B cell (primary cell): ENCODE measurements around the gene BABAM2. TPM values are rescaled to one million over a fixed set of nuclear protein-coding genes. Genes with fewer than 3 reads are reported as not detected.

Experiments
- ATAC-seq: fragments of 200-7000 bp; cut with Tn5 transposase; one replicate; pipeline ENCODE4 v1.10.0; 2021; ENCODE audit warnings: low read depth, mild to moderate bottlenecking, moderate number of reproducible peaks, moderate library complexity
- CTCF ChIA-PET: fragments of 350-600 bp; sonication (Branson Sonifier 250); formaldehyde crosslinking; loops from one replicate; lab custom pipeline; 2021; ENCODE audit warnings: antibody characterized with exemption, inconsistent platforms; lab: Charles Lee
- POLR2A ChIA-PET: fragments of 350-600 bp; sonication (Branson Sonifier 250); formaldehyde crosslinking; loops from one replicate; lab custom pipeline; 2021; ENCODE audit warnings: antibody characterized with exemption; lab: Charles Lee
- DNase-seq: peaks from one replicate; pipeline ENCODE4 v3.0.0; 2013
- H2AFZ ChIP-seq: 2 replicates; pipeline ENCODE4 v1.6.1; 2012; ENCODE audit warnings: mild to moderate bottlenecking, low read depth, low read length; ENCODE audit not compliant: insufficient read depth, poor library complexity, severe bottlenecking
- H3K27ac ChIP-seq, 2 donors: 1 replicate in 1 of 2; 2 replicates in 1 of 2; pipeline ENCODE4 v1.5.1; 2012 to 2013; ENCODE audit warnings: low read length in 2 of 2, mild to moderate bottlenecking in 2 of 2, moderate library complexity in 1 of 2
- H3K27me3 ChIP-seq, 4 experiments: fragments of 200-600 bp in 1 of 4; sonication (generic) in 1 of 4; replicated peaks in 1 of 4; 1 replicate in 2 of 4; 2 replicates in 2 of 4; pipeline versions ENCODE4 v1.6.1 to v1.7.0; 2013 to 2016; ENCODE audit warnings: low read length in 3 of 4, mild to moderate bottlenecking in 2 of 4, mixed read lengths in 1 of 4, moderate library complexity in 1 of 4; ENCODE audit not compliant: insufficient read depth in 4 of 4, control insufficient read depth in 3 of 4; ENCODE audit errors: control extremely low read depth in 1 of 4
- H3K36me3 ChIP-seq, 2 experiments: replicated peaks in 1 of 2; 1 replicate in 1 of 2; 2 replicates in 1 of 2; pipeline versions ENCODE4 v1.6.1 to v1.7.1; 2013; ENCODE audit warnings: low read length in 1 of 2; ENCODE audit not compliant: insufficient read depth in 2 of 2, control insufficient read depth in 1 of 2; ENCODE audit errors: control extremely low read depth in 1 of 2, extremely low read depth in 1 of 2
- H3K4me1 ChIP-seq, 2 donors: fragments of 200-600 bp in 1 of 2; sonication (generic) in 1 of 2; 1 replicate in 1 of 2; 2 replicates in 1 of 2; pipeline versions ENCODE4 v1.5.1 to v1.6.1; 2013 to 2017; ENCODE audit warnings: low read length in 2 of 2; ENCODE audit not compliant: control insufficient read depth in 2 of 2, insufficient read depth in 2 of 2
- H3K4me2 ChIP-seq: replicated peaks from 2 replicates; pipeline ENCODE3; 2012; ENCODE audit warnings: mild to moderate bottlenecking, low read depth, low read length; ENCODE audit not compliant: poor library complexity, severe bottlenecking
- H3K4me3 ChIP-seq, 5 experiments: fragments of 200-600 bp in 1 of 5; sonication (generic) in 1 of 5; 1 replicate in 3 of 5; 2 replicates in 2 of 5; pipeline versions ENCODE4 v1.5.1 to v1.7.0; 2011 to 2016; ENCODE audit warnings: low read length in 4 of 5, mild to moderate bottlenecking in 4 of 5, low read depth in 2 of 5, control low read depth in 1 of 5, moderate library complexity in 1 of 5; ENCODE audit not compliant: insufficient read depth in 1 of 5; ENCODE audit errors: control extremely low read depth in 1 of 5, extremely low read depth in 1 of 5
- H3K79me2 ChIP-seq: fragments of 200-600 bp; sonication (generic); one replicate; pipeline ENCODE4 v1.6.0; 2016; ENCODE audit warnings: low read length; ENCODE audit not compliant: control insufficient read depth, insufficient read depth
- H3K9ac ChIP-seq: fragments of 200-600 bp; sonication (generic); 2 replicates; pipeline ENCODE4 v1.6.1; 2017; ENCODE audit warnings: mild to moderate bottlenecking, low read length, moderate library complexity
- H3K9me3 ChIP-seq, 3 donors: one replicate each; pipeline versions ENCODE4 v1.6.1 to v1.7.1; 2013; ENCODE audit warnings: low read length in 2 of 3; ENCODE audit not compliant: control insufficient read depth in 2 of 3, insufficient read depth in 1 of 3; ENCODE audit errors: control extremely low read depth in 1 of 3
- H4K20me1 ChIP-seq: 2 replicates; pipeline ENCODE4 v1.6.0; 2012; ENCODE audit warnings: mild to moderate bottlenecking, low read length; ENCODE audit not compliant: insufficient read depth, control insufficient read depth, poor library complexity, severe bottlenecking
- H3K27ac Mint-ChIP-seq: one replicate; pipeline ENCODE4 v1.8.0; 2021; ENCODE audit warnings: mixed read lengths
- H3K27me3 Mint-ChIP-seq: one replicate; pipeline ENCODE4 v1.8.0; 2021; ENCODE audit warnings: mixed read lengths
- H3K4me1 Mint-ChIP-seq: one replicate; pipeline ENCODE4 v1.8.0; 2021; ENCODE audit warnings: mixed read lengths
- H3K4me3 Mint-ChIP-seq: one replicate; pipeline ENCODE4 v1.8.0; 2021; ENCODE audit warnings: mixed read lengths
- H3K9me3 Mint-ChIP-seq: one replicate; pipeline ENCODE4 v1.8.0; 2022; ENCODE audit warnings: mixed read lengths; ENCODE audit not compliant: insufficient read depth
- EZH2 ChIP-seq: IDR thresholded peaks from 2 replicates; pipeline ENCODE4 v1.6.1; 2012; ENCODE audit warnings: borderline replicate concordance, low read depth, mild to moderate bottlenecking, moderate library complexity, low read length; ENCODE audit not compliant: insufficient read depth, poor library complexity, severe bottlenecking
- WGBS: methylation state at CpG from one replicate; pipeline ENCODE4 v1.1.5; 2013; ENCODE audit warnings: missing lambda C conversion rate; ENCODE audit not compliant: insufficient coverage; 5-methylcytosine and 5-hydroxymethylcytosine counted together
- intact Hi-C: fragments of 100-400 bp; cut with micrococcal nuclease; formaldehyde crosslinking; loops from one replicate; pipeline ENCODE4 v1.10.0; 2022
- polyA plus RNA-seq: library from polyadenylated mRNA; depleted of rRNA; stranded (reverse); fragments of >200 nt; gene quantifications from 2 replicates; pipeline ENCODE4 v1.2.3, GENCODE V29; 2012
- total RNA-seq, 2 donors: library from RNA; stranded (reverse); fragments of 120-200 nt in 1 of 2; gene quantifications; 1 replicate in 1 of 2; 2 replicates in 1 of 2; pipeline versions ENCODE4 v1.2.3 to v1.2.4, GENCODE V29; 2013 to 2022
- TF ChIP-seq, protein P1 (sequence below): fragments of 200-600 bp; IDR thresholded peaks from one replicate; pipeline ENCODE4 v1.8.0; 2022; ENCODE audit warnings: antibody characterized with exemption, mild to moderate bottlenecking

The BABAM2 gene
- total and polyA plus RNA-seq, 2 donors (not counting 1 experiment from before 2014, with no cell fraction given): 22.3 to 69.6 TPM

DNA sequence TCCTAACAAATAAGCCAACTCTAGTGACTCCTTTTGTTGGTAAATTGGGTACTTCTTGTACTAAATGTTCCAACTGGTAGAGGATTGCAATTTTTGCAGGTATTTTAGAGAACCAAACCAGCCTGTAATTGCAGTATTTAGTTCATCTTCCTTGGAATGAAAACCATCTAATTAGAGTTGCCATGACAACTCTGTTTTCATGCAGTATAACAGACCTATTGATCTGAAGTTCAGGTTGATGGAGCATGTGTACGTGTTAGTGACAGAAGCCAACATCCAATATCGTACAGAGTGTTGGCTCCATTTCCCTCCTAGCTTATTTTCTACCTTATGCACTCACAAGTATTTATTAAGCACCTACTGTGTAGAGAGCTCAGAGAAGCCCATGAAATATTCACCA, 325.8 kb downstream of the BABAM2 start:
- ChIA-PET POLR2A (no interaction called here), CTCF (no interaction called here)
- peaks cover 0 to 2% (median 0%) of the 10 kb centered on the region in 3 donors for H3K9me3 ChIP-seq
- no peak overlapping the region for H3K4me3 ChIP-seq
- no peaks in the 10 kb centered on the region for H3K4me1 ChIP-seq
- Mint-ChIP-seq H3K4me3 (no peak overlapping the region), H3K27ac (no peak overlapping the region), H3K4me1 (no peaks in the 10 kb centered on the region), H3K27me3 (no peaks in the 10 kb centered on the region), H3K9me3 (no peaks in the 10 kb centered on the region)
- DNase-seq (no peak), ATAC-seq (no peak)
- H3K9ac ChIP-seq: no peak overlapping the region
- H3K79me2 ChIP-seq: no peaks in the 10 kb centered on the region
- intact Hi-C loops: no loop called here
- H3K36me3 ChIP-seq: no peaks in the 10 kb centered on the region
- H4K20me1 ChIP-seq: no peaks in the 10 kb centered on the region
- no peak for TF ChIP-seq EZH2
- TF ChIP-seq, protein P1, sequence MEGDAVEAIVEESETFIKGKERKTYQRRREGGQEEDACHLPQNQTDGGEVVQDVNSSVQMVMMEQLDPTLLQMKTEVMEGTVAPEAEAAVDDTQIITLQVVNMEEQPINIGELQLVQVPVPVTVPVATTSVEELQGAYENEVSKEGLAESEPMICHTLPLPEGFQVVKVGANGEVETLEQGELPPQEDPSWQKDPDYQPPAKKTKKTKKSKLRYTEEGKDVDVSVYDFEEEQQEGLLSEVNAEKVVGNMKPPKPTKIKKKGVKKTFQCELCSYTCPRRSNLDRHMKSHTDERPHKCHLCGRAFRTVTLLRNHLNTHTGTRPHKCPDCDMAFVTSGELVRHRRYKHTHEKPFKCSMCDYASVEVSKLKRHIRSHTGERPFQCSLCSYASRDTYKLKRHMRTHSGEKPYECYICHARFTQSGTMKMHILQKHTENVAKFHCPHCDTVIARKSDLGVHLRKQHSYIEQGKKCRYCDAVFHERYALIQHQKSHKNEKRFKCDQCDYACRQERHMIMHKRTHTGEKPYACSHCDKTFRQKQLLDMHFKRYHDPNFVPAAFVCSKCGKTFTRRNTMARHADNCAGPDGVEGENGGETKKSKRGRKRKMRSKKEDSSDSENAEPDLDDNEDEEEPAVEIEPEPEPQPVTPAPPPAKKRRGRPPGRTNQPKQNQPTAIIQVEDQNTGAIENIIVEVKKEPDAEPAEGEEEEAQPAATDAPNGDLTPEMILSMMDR: no peak
- no peak overlapping the region for H2AFZ ChIP-seq
- 100% methylated on average over 1 of the region's 2 CpGs for WGBS
- no peaks in the 10 kb centered on the region for H3K27me3 ChIP-seq
- H3K4me2 ChIP-seq: no peak overlapping the region
- no peak overlapping the region for H3K27ac ChIP-seq

DNA sequence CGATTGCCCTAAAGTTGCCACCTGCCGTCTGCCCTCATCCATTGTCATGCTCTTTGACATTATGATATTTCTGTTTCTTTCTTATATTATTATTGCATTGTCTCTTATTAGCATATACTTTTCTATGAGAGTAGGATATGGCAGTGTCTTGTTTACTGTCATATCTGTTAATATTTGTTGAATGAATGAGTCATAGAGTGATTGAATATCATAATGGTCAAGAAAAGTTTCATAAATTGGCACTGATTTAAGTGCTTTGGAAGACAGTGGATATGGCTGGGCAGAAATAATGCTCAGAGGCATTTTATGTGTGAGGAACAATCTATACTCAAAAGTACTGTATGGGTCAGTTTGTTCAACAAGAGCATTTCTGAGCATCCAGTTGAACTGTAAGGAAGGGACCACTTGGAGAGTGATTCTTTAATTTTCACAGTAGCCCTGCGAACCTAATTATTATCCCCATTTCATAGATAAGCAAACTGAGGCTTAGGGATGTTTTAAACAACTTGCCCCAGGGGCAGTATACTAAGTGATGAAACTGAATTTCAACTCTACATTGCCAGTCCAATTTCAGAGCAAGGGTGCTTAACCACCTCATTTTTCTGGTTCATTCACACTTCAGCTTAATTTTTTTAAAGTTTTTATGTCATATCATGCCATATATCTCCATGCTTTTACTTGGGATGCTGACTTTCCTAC, 326.7 kb downstream of the BABAM2 start:
- TF ChIP-seq, protein P1: no peak
- no peak for TF ChIP-seq EZH2
- no peak overlapping the region for H3K9ac ChIP-seq
- ChIA-PET CTCF (no interaction called here), POLR2A (no interaction called here)
- H3K27ac Mint-ChIP-seq: no peak overlapping the region
- peaks cover 0 to 2% (median 0%) of the 10 kb centered on the region in 3 donors for H3K9me3 ChIP-seq
- H3K4me2 ChIP-seq: no peak overlapping the region
- no peaks in the 10 kb centered on the region for H3K4me1 ChIP-seq
- ATAC-seq: no peak
- H4K20me1 ChIP-seq: no peaks in the 10 kb centered on the region
- DNase-seq: no peak
- no peaks in the 10 kb centered on the region for H3K9me3 Mint-ChIP-seq
- WGBS: no CpG with 5 or more reads among the region's 3 CpGs
- no peak overlapping the region for H3K4me3 ChIP-seq
- intact Hi-C loops: no loop called here
- no peaks in the 10 kb centered on the region for H3K4me1 Mint-ChIP-seq
- no peak overlapping the region for H3K27ac ChIP-seq
- H3K27me3 ChIP-seq: no peaks in the 10 kb centered on the region
- no peak overlapping the region for H2AFZ ChIP-seq
- H3K36me3 ChIP-seq: no peaks in the 10 kb centered on the region
- no peaks in the 10 kb centered on the region for H3K27me3 Mint-ChIP-seq
- no peaks in the 10 kb centered on the region for H3K79me2 ChIP-seq
- H3K4me3 Mint-ChIP-seq: no peak overlapping the region
